H9 (cell line): ENCODE measurements around the gene IGFBP5. TPM values are rescaled to one million over a fixed set of nuclear protein-coding genes. Genes with fewer than 3 reads are reported as not detected.

Experiments
- DNase-seq: peaks from one replicate; pipeline ENCODE4 v3.0.0-alpha.2; 2017
- H2AFZ ChIP-seq: one replicate; pipeline ENCODE4 v1.6.1; 2013; ENCODE audit warnings: mild to moderate bottlenecking, low read length, control low read depth, moderate library complexity
- H2AK5ac ChIP-seq: 2 replicates; pipeline ENCODE4 v1.6.1; 2013; ENCODE audit warnings: low read length, control low read depth, mixed read lengths; ENCODE audit not compliant: insufficient read length
- H2BK120ac ChIP-seq: one replicate; pipeline ENCODE4 v1.6.1; 2013; ENCODE audit warnings: low read depth, mild to moderate bottlenecking, low read length, control low read depth, inconsistent platforms; ENCODE audit not compliant: poor library complexity, severe bottlenecking
- H2BK12ac ChIP-seq: 2 replicates; pipeline ENCODE4 v1.6.1; 2013; ENCODE audit warnings: low read length, control low read depth, mixed read lengths, low read depth; ENCODE audit not compliant: insufficient read length
- H2BK15ac ChIP-seq: 2 replicates; pipeline ENCODE4 v1.6.1; 2013; ENCODE audit warnings: low read depth, low read length, control low read depth
- H2BK20ac ChIP-seq: one replicate; pipeline ENCODE4 v1.6.1; 2013; ENCODE audit warnings: low read depth, mild to moderate bottlenecking, low read length, control low read depth, inconsistent platforms; ENCODE audit not compliant: poor library complexity, severe bottlenecking
- H2BK5ac ChIP-seq: 2 replicates; pipeline ENCODE4 v1.6.1; 2013; ENCODE audit warnings: low read length, control low read depth, mixed read lengths; ENCODE audit not compliant: insufficient read length
- H3K14ac ChIP-seq: 2 replicates; pipeline ENCODE4 v1.6.1; 2013; ENCODE audit warnings: low read length, control low read depth; ENCODE audit not compliant: insufficient read depth
- H3K18ac ChIP-seq: 2 replicates; pipeline ENCODE4 v1.6.1; 2013; ENCODE audit warnings: low read depth, mild to moderate bottlenecking, mixed read lengths, low read length, control low read depth; ENCODE audit not compliant: insufficient read length
- H3K23ac ChIP-seq: 2 replicates; pipeline ENCODE4 v1.6.1; 2013; ENCODE audit warnings: low read length, control low read depth, mixed read lengths, low read depth; ENCODE audit not compliant: insufficient read length
- H3K23me2 ChIP-seq: 2 replicates; pipeline ENCODE4 v1.6.1; 2013; ENCODE audit warnings: low read depth, mild to moderate bottlenecking, mixed read lengths, low read length, control low read depth; ENCODE audit not compliant: insufficient read length, poor library complexity, severe bottlenecking
- H3K27ac ChIP-seq: 2 replicates; pipeline ENCODE4 v1.5.1; 2013; ENCODE audit warnings: low read length, control low read depth, mixed read lengths, low read depth; ENCODE audit not compliant: insufficient read length
- H3K27me3 ChIP-seq: 2 replicates; pipeline ENCODE4 v1.6.1; 2013; ENCODE audit warnings: low read length, control low read depth, inconsistent platforms; ENCODE audit not compliant: insufficient read depth
- H3K4ac ChIP-seq: 2 replicates; pipeline ENCODE4 v1.6.1; 2013; ENCODE audit warnings: low read depth, mild to moderate bottlenecking, control low read depth, inconsistent platforms, low read length, moderate library complexity
- H3K4me1 ChIP-seq: 2 replicates; pipeline ENCODE4 v1.6.1; 2013; ENCODE audit warnings: low read length, control low read depth, inconsistent platforms; ENCODE audit not compliant: insufficient read depth
- H3K4me2 ChIP-seq: 2 replicates; pipeline ENCODE4 v1.6.1; 2013; ENCODE audit warnings: low read length, control low read depth, mixed read lengths; ENCODE audit not compliant: insufficient read length, insufficient read depth
- H3K56ac ChIP-seq: 2 replicates; pipeline ENCODE4 v1.6.1; 2013; ENCODE audit warnings: low read depth, mild to moderate bottlenecking, mixed read lengths, low read length, control low read depth; ENCODE audit not compliant: insufficient read length
- H3K79me1 ChIP-seq: 2 replicates; pipeline ENCODE4 v1.6.1; 2013; ENCODE audit warnings: low read depth, mild to moderate bottlenecking, moderate library complexity, low read length, control low read depth, inconsistent platforms; ENCODE audit not compliant: insufficient read depth, poor library complexity, severe bottlenecking
- H3K79me2 ChIP-seq: 2 replicates; pipeline ENCODE4 v1.6.1; 2013; ENCODE audit warnings: low read length, control low read depth, inconsistent platforms; ENCODE audit not compliant: insufficient read depth
- H3K9ac ChIP-seq: 2 replicates; pipeline ENCODE4 v1.6.1; 2013; ENCODE audit warnings: low read length, control low read depth, mixed read lengths; ENCODE audit not compliant: insufficient read length; ENCODE audit errors: extremely low read depth
- H3K9me3 ChIP-seq: one replicate; pipeline ENCODE4 v1.6.1; 2013; ENCODE audit warnings: low read depth, low read length, inconsistent platforms; ENCODE audit not compliant: control insufficient read depth
- H3T11ph ChIP-seq: one replicate; pipeline ENCODE4 v1.6.1; 2013; ENCODE audit warnings: mild to moderate bottlenecking, low read length, control low read depth, inconsistent platforms
- H4K20me1 ChIP-seq: one replicate; pipeline ENCODE4 v1.6.1; 2013; ENCODE audit not compliant: control insufficient read depth, insufficient read length, insufficient read depth
- H4K5ac ChIP-seq: 2 replicates; pipeline ENCODE4 v1.6.1; 2013; ENCODE audit warnings: low read depth, mild to moderate bottlenecking, mixed read lengths, low read length, control low read depth; ENCODE audit not compliant: insufficient read length
- H4K8ac ChIP-seq: replicated peaks from 2 replicates; pipeline ENCODE4 v1.6.1; 2013; ENCODE audit warnings: low read length, control low read depth, mixed read lengths, low read depth; ENCODE audit not compliant: insufficient read length
- H4K91ac ChIP-seq: 2 replicates; pipeline ENCODE4 v1.6.1; 2013; ENCODE audit warnings: low read depth, mild to moderate bottlenecking, moderate library complexity, mixed read lengths, low read length, control low read depth; ENCODE audit not compliant: insufficient read length
- H3K27ac Mint-ChIP-seq, 3 experiments: 2 replicates in 2 of 3; 3 replicates in 1 of 3; pipeline ENCODE4 v1.8.0; 2020 to 2021; ENCODE audit warnings: mixed read lengths in 3 of 3, mild to moderate bottlenecking in 1 of 3, moderate library complexity in 1 of 3
- H3K27me3 Mint-ChIP-seq: 2 replicates; pipeline ENCODE4 v1.8.0; 2021; ENCODE audit warnings: low read depth, mild to moderate bottlenecking, moderate library complexity, mixed read lengths
- H3K36me3 Mint-ChIP-seq, 3 experiments: 2 replicates in 2 of 3; 3 replicates in 1 of 3; pipeline ENCODE4 v1.8.0; 2020 to 2021; ENCODE audit warnings: low read depth in 3 of 3, mixed read lengths in 3 of 3; ENCODE audit not compliant: insufficient read depth in 1 of 3
- H3K4me1 Mint-ChIP-seq, 2 experiments: 2 replicates each; pipeline ENCODE4 v1.8.0; 2020; ENCODE audit warnings: mixed read lengths in 2 of 2
- H3K4me3 Mint-ChIP-seq, 2 experiments: 2 replicates in 1 of 2; 3 replicates in 1 of 2; pipeline ENCODE4 v1.8.0; 2020 to 2021; ENCODE audit warnings: mild to moderate bottlenecking in 2 of 2, mixed read lengths in 2 of 2, moderate library complexity in 1 of 2
- H3K9me3 Mint-ChIP-seq, 2 experiments: 2 replicates in 1 of 2; 3 replicates in 1 of 2; pipeline ENCODE4 v1.8.0; 2020; ENCODE audit warnings: mild to moderate bottlenecking in 2 of 2, mixed read lengths in 2 of 2, moderate library complexity in 1 of 2
- WGBS: extraction: QIAGEN DNeasy Blood & Tissue Kit; methylation state at CpG from one replicate; pipeline ENCODE4 v1.1.7; 2013; ENCODE audit warnings: missing lambda C conversion rate, low lambda C conversion rate, mixed read lengths; ENCODE audit not compliant: insufficient read length; ENCODE audit errors: extremely low coverage; 5-methylcytosine and 5-hydroxymethylcytosine counted together
- total RNA-seq: library from RNA; stranded (reverse); gene quantifications from 2 replicates; pipeline ENCODE4 v1.2.1, GENCODE V29; 2021
- TF ChIP-seq, protein P1 (sequence below): fragments of 200-600 bp; sonication (generic); conservative IDR thresholded peaks from 3 replicates; pipeline ENCODE4 v1.8.0; 2021; ENCODE audit warnings: antibody characterized with exemption, mild to moderate bottlenecking

IGFBP5 gene
- total RNA-seq, 1 experiment from 2014 or later = 0.90 TPM

DNA sequence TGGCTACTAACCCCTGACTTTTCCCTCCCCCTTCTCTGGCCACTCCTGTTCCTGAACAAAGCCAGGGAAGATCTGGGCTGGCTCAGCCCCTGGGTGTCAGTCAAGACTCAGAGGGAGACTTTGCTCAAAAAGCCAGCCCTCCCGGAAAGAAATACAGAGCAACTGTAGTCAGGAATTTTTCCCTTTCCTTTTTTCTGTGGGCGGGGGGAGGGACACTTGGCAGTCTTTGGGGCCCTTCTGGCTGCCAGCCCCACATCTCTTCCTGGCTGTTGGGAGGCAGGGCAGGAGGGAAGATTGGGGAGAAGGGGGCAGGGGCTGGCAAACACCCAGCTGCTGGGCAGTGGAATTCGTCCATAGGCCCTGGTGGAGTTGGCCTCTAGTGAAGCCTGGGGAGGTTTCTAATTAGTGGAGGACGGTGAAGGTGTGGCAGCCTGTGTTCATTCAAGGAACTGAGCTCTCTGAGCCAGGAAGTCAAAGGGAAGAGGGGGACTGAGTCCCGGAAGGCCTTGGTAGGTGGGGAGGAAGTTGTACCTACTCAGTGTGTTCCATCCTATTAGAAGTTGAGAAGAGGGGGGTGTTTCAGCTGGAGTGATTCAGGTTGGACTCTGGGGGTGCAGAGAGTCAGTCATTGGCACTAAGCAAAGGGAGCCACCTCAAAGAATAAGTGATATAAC lies 51.2 kb downstream of the IGFBP5 start:
- no peak overlapping the region for H3K9ac ChIP-seq
- peaks cover 13% of the 10 kb centered on the region for H3K4me1 ChIP-seq
- no peak overlapping the region for H2BK20ac ChIP-seq
- no peak overlapping the region for H3K18ac ChIP-seq
- H3K27me3 ChIP-seq = no peaks in the 10 kb centered on the region
- no peak overlapping the region for H4K5ac ChIP-seq
- no peaks in the 10 kb centered on the region for H3K23me2 ChIP-seq
- H3K9me3 ChIP-seq = no peaks in the 10 kb centered on the region
- Mint-ChIP-seq H3K27me3 (no peaks in the 10 kb centered on the region), H3K4me1 (peaks cover 43 to 56% of the 10 kb centered on the region in 2 experiments), H3K27ac (peak overlapping the region; percentile 72 to 83 (median 81); a peak in 6 of 7 replicates), H3K36me3 (peaks cover 59 to 78% (median 73%) of the 10 kb centered on the region in 3 experiments), H3K4me3 (peak overlapping the region in 1 of 2 experiments; percentile 34; a peak in 1 of 5 replicates), H3K9me3 (peaks cover 0 to 5% of the 10 kb centered on the region in 2 experiments; a peak in 2 of 5 replicates)
- H4K8ac ChIP-seq = no peak overlapping the region
- no peak for DNase-seq
- H3K79me1 ChIP-seq = no peaks in the 10 kb centered on the region
- H2AFZ ChIP-seq = no peak overlapping the region
- no peak overlapping the region for H4K91ac ChIP-seq
- H3K4me2 ChIP-seq = no peak overlapping the region
- H2AK5ac ChIP-seq = no peak overlapping the region
- H2BK15ac ChIP-seq = no peak overlapping the region
- no peak overlapping the region for H3T11ph ChIP-seq
- no peak overlapping the region for H3K14ac ChIP-seq
- no peak overlapping the region for H3K56ac ChIP-seq
- H3K27ac ChIP-seq = no peak overlapping the region
- H2BK12ac ChIP-seq = no peak overlapping the region
- no peak overlapping the region for H3K23ac ChIP-seq
- H2BK5ac ChIP-seq = no peak overlapping the region
- TF ChIP-seq, protein P1, sequence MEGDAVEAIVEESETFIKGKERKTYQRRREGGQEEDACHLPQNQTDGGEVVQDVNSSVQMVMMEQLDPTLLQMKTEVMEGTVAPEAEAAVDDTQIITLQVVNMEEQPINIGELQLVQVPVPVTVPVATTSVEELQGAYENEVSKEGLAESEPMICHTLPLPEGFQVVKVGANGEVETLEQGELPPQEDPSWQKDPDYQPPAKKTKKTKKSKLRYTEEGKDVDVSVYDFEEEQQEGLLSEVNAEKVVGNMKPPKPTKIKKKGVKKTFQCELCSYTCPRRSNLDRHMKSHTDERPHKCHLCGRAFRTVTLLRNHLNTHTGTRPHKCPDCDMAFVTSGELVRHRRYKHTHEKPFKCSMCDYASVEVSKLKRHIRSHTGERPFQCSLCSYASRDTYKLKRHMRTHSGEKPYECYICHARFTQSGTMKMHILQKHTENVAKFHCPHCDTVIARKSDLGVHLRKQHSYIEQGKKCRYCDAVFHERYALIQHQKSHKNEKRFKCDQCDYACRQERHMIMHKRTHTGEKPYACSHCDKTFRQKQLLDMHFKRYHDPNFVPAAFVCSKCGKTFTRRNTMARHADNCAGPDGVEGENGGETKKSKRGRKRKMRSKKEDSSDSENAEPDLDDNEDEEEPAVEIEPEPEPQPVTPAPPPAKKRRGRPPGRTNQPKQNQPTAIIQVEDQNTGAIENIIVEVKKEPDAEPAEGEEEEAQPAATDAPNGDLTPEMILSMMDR = no peak
- no peak overlapping the region for H2BK120ac ChIP-seq
- H3K79me2 ChIP-seq = peaks cover 37% of the 10 kb centered on the region; the same call in 1 of the 2 replicates
- no peak overlapping the region for H3K4ac ChIP-seq
- no CpG with 5 or more reads among the region's 5 CpGs for WGBS
- H4K20me1 ChIP-seq = no peaks in the 10 kb centered on the region
